Measurements from ENCODE around the gene PHF5A. TPM values are rescaled to one million over a fixed set of nuclear protein-coding genes. Genes with fewer than 3 reads are reported as not detected.

PHF5A gene
- total RNA-seq, 1 donor from 2014 or later, result 50.6 TPM

DNA sequence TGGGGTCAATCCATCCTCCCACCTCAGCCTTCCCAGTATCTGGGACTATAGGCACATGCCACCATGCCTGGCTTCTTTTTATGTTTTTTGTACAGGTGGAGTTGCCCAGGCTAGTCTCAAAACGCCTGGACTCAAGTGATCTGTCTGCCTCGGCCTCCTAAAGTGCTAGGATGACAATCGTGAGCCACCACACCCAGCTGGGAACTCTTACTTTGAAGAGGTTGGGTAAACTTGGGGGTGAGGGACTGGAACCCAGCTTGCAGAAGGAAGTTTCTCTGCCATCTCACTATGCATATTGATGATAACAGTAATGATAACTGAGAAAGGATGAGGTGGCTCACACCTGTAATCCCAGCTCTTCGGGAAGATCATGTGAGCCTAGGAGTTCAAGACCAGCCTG is 36.3 kb upstream of the PHF5A start:
- Histone ChIP-seq H3K4me3 (ENCODE audit: low read depth, low read length) (no peak overlapping the region), H3K27me3 (ENCODE audit: control insufficient read depth, insufficient read depth, low read length) (no peaks in the 10 kb centered on the region), H3K36me3 (ENCODE audit: control insufficient read depth, insufficient read depth, low read length) (no peaks in the 10 kb centered on the region)
- TF ChIP-seq, protein P1, sequence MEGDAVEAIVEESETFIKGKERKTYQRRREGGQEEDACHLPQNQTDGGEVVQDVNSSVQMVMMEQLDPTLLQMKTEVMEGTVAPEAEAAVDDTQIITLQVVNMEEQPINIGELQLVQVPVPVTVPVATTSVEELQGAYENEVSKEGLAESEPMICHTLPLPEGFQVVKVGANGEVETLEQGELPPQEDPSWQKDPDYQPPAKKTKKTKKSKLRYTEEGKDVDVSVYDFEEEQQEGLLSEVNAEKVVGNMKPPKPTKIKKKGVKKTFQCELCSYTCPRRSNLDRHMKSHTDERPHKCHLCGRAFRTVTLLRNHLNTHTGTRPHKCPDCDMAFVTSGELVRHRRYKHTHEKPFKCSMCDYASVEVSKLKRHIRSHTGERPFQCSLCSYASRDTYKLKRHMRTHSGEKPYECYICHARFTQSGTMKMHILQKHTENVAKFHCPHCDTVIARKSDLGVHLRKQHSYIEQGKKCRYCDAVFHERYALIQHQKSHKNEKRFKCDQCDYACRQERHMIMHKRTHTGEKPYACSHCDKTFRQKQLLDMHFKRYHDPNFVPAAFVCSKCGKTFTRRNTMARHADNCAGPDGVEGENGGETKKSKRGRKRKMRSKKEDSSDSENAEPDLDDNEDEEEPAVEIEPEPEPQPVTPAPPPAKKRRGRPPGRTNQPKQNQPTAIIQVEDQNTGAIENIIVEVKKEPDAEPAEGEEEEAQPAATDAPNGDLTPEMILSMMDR (IDR thresholded peaks at IDR 0.05; ENCODE audit: insufficient read depth, low read length, poor library complexity, severe bottlenecking), result no peak
- DNase-seq (ENCODE audit: low read depth), result no peak

DNA sequence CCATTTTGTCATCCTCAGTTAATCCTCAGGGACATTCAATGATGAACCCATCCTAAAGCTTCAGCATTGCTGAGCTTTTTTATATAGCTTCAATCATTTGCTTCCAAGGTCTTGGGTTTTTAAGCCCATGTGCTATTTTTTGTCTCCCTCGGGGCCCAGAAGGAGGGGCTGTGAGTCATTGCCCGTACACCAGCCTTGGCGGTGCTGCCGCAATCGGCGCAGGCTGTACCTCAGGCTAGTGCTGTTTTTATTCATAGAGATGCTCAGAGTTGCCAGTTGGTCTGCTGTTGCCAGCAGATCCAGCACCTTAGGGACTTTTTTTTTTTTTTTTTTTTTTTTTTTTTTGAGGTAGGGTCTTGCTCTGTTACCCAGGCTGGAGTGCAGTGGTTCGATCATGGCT is 35.9 kb upstream of the PHF5A start:
- Histone ChIP-seq H3K4me3 (ENCODE audit: low read depth, low read length) (no peak overlapping the region), H3K27me3 (ENCODE audit: control insufficient read depth, insufficient read depth, low read length) (no peaks in the 10 kb centered on the region), H3K36me3 (ENCODE audit: control insufficient read depth, insufficient read depth, low read length) (no peaks in the 10 kb centered on the region)
- no peak for DNase-seq (ENCODE audit: low read depth)
- TF ChIP-seq, protein P1 (IDR thresholded peaks at IDR 0.05; ENCODE audit: insufficient read depth, low read length, poor library complexity, severe bottlenecking), result no peak

DNA sequence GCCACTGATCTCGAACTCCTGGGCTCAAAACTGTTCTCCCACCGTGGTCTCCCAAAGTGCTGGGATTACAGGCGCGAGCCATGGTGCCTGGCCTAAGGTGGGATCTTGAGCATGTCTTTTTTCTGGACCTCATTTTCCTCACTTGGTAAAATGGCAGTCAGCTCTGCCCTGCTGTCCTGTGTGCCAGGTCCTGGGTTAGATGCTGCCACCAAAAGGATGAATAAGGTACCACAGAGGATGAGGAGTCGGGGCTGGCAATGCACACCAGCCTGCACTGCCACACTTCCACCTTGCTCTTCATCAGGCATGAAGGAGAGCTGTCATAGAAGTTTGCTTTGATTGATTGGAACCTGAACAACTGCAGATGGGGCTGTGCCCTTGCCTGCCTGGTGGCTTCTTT is 32.7 kb upstream of the PHF5A start:
- no peak for DNase-seq (ENCODE audit: low read depth)

GRCh38 chr22:41500303-41500702 is 31.8 kb upstream of the PHF5A start:
- H3K27me3 ChIP-seq (ENCODE audit: control insufficient read depth, insufficient read depth, low read length), result no peaks in the 10 kb centered on the region
- DNase-seq (ENCODE audit: low read depth), result no peak
- TF ChIP-seq, protein P1 (IDR thresholded peaks at IDR 0.05; ENCODE audit: insufficient read depth, low read length, poor library complexity, severe bottlenecking), result no peak
- H3K36me3 ChIP-seq (ENCODE audit: control insufficient read depth, insufficient read depth, low read length), result no peaks in the 10 kb centered on the region
- H3K4me3 ChIP-seq (ENCODE audit: low read depth, low read length), result no peak overlapping the region

More for the DNA sequence above, 32.7 kb upstream of the PHF5A start:
- Histone ChIP-seq H3K27me3 (ENCODE audit: control insufficient read depth, insufficient read depth, low read length) (no peaks in the 10 kb centered on the region), H3K36me3 (ENCODE audit: control insufficient read depth, insufficient read depth, low read length) (no peaks in the 10 kb centered on the region), H3K4me3 (ENCODE audit: low read depth, low read length) (no peak overlapping the region)
- TF ChIP-seq, protein P1 (IDR thresholded peaks at IDR 0.05; ENCODE audit: insufficient read depth, low read length, poor library complexity, severe bottlenecking), result peak; percentile 24

DNA sequence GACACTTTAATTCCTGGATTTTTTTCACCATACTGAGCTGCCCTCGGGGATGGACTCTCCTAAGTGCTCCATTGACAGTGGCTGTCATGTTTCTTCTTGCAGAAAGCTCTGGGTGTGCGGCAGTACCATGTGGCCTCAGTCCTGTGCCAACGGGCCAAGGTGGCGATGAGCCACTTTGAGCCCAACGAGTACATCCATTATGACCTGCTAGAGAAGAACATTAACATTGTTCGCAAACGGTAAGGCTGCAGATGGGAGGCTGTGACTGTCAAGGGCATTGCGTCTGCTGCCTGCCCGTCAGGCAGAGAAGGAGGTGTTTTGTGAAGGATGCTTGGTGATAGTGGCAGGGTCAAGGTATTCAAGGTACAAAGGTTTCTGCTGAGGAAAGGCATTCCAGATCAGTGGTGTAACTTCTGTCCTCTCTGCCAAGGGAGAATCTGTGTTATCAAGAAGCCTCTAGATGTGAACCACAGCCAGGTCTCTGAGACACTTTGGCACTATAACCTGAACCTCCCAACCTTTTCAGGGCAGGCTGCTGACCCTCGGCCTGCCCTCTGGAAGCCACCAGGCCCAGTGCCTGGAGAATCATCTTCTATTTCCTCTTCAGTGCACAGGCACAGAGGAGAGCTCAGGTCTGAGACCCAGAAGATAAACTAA is 31.3 kb upstream of the PHF5A start:
- Histone ChIP-seq H3K36me3 (ENCODE audit: control insufficient read depth, insufficient read depth, low read length) (no peaks in the 10 kb centered on the region), H3K27me3 (ENCODE audit: control insufficient read depth, insufficient read depth, low read length) (no peaks in the 10 kb centered on the region), H3K4me3 (ENCODE audit: low read depth, low read length) (no peak overlapping the region)
- TF ChIP-seq, protein P1 (IDR thresholded peaks at IDR 0.05; ENCODE audit: insufficient read depth, low read length, poor library complexity, severe bottlenecking), result no peak
- DNase-seq (ENCODE audit: low read depth), result no peak

DNA sequence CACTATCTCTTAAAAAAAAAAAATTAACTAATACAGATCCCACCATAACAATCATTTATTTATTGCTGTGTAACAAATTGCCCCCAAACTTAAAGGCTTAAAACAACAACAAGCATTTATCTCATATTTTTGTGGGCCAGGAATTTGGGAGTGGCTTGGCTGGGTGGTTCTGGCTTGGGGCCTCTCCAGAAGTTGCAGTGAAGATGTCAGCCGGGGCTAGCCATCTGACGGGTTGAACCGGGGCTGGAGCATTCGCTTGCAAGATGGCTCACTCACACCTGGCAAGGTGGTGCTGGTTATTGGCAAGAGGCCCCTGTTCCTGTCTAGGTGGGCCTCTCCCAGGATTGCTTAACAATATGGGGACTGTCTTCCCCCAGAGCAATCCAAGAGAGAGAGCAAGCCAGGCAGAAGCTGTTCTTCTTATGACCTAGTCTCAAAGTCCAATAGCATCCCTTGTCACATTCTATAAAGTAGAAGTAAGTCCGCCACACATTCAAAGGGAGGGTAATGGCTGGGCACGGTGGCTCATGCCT is 29.9 kb upstream of the PHF5A start:
- TF ChIP-seq, protein P1 (IDR thresholded peaks at IDR 0.05; ENCODE audit: insufficient read depth, low read length, poor library complexity, severe bottlenecking), result no peak
- Histone ChIP-seq H3K4me3 (ENCODE audit: low read depth, low read length) (no peak overlapping the region), H3K27me3 (ENCODE audit: control insufficient read depth, insufficient read depth, low read length) (no peaks in the 10 kb centered on the region), H3K36me3 (ENCODE audit: control insufficient read depth, insufficient read depth, low read length) (no peaks in the 10 kb centered on the region)
- DNase-seq (ENCODE audit: low read depth), result no peak
